ENCODE data around the gene GRM8.

The GRM8 gene

DNA sequence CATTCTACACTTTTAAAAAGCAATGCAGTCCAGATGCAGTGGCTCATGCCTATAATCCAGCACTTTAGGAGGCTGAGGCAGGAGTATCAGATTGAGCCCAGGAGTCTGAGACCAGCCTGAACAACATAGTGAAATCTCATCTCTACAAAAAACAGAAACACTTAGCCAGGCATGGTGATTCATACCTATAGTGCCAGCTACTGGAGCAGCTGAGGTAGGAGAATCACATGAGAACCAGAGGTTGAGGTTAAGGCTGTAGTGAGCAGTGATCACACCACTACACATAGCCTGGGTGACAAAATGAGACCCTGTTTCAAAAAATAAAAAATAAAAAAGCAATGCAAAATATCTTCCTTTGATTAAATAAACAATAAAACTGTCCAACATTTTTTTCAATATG, 205.2 kb downstream of the GRM8 start:
- no peak for TF ChIP-seq CTCF (IDR thresholded peaks at IDR 0.05; ENCODE audit: borderline replicate concordance, insufficient read depth, low read depth, low read length)
- H3K4me3 ChIP-seq (ENCODE audit: low read depth, low read length), result no peak overlapping the region

- H3K4me3 ChIP-seq (ENCODE audit: low read depth, low read length), result no peak overlapping the region
- no peak for TF ChIP-seq CTCF (IDR thresholded peaks at IDR 0.05; ENCODE audit: borderline replicate concordance, insufficient read depth, low read depth, low read length)
Measured at GRCh38 chr7:127041689-127042452, 210.9 kb downstream of the GRM8 start.

- TF ChIP-seq CTCF (IDR thresholded peaks at IDR 0.05; ENCODE audit: borderline replicate concordance, insufficient read depth, low read depth, low read length), result no peak
- H3K4me3 ChIP-seq (ENCODE audit: low read depth, low read length), result no peak overlapping the region
Measured at GRCh38 chr7:127040042-127040441, 212.7 kb downstream of the GRM8 start.

GRCh38 chr7:127039541-127039940, 213.2 kb downstream of the GRM8 start:
- no peak overlapping the region for H3K4me3 ChIP-seq (ENCODE audit: low read depth, low read length)
- TF ChIP-seq CTCF (IDR thresholded peaks at IDR 0.05; ENCODE audit: borderline replicate concordance, insufficient read depth, low read depth, low read length), result no peak

DNA sequence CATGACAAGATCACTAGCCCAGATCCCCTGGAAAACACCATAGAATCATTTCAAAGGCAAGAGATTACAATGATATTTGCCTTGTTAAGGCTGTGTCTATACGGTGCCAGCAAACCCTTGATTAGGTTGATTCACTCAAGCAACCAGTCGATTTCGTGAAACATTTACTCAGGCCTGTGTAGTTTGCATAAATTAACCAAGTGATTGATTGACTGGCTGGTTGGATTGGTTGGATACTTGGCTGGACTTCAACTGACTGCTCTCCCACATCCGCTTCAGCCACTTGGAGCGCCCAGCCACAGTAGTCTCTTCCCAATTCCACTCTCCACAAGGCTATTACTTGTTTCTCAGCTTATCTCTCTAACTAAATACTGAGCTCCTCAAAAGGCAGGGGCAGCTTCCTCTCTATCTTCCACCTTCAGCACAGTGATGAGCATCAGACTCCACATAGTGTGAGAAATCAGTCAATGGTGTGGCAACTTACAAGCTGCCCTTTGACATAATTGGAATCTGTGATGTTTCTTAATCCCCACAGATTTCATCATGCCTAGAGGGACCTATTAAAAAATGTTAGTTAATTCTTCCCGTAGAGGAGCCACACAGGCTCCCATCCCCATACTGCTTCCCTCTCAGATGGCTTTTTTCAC, 217.4 kb downstream of the GRM8 start:
- no peak for TF ChIP-seq CTCF (IDR thresholded peaks at IDR 0.05; ENCODE audit: borderline replicate concordance, insufficient read depth, low read depth, low read length)
- no peak overlapping the region for H3K4me3 ChIP-seq (ENCODE audit: low read depth, low read length)

GRCh38 chr7:127034186-127034806, 218.4 kb downstream of the GRM8 start:
- H3K4me3 ChIP-seq (ENCODE audit: low read depth, low read length), result no peak overlapping the region
- TF ChIP-seq CTCF (IDR thresholded peaks at IDR 0.05; ENCODE audit: borderline replicate concordance, insufficient read depth, low read depth, low read length), result no peak
